GM23248 (cell line): ENCODE measurements around the gene TSPAN9.

Experiments
- EZH2 ChIP-seq: fragments of 200-600 bp; sonication (generic); IDR thresholded peaks from 2 replicates; pipeline ENCODE4 v1.6.1; 2018; ENCODE audit warnings: antibody characterized with exemption, mild to moderate bottlenecking; ENCODE audit not compliant: insufficient read depth, poor library complexity, severe bottlenecking
- EZH2phosphoT487 ChIP-seq: fragments of 200-600 bp; sonication (generic); IDR thresholded peaks from 2 replicates; pipeline ENCODE4 v1.6.1; 2018; ENCODE audit warnings: antibody characterized with exemption, moderate library complexity, mild to moderate bottlenecking, low read depth; ENCODE audit not compliant: insufficient read depth

GRCh38 chr12:3201339-3202051, 124.3 kb downstream of the TSPAN9 start:
- TF ChIP-seq EZH2 = no peak
- TF ChIP-seq EZH2phosphoT487 = no peak
